ENCODE results near the gene KIF26B. TPM values are rescaled to one million over a fixed set of nuclear protein-coding genes. Genes with fewer than 3 reads are reported as not detected.

Gene KIF26B
- total RNA-seq, 2 donors from 2014 or later: 0.78 to 4.6 TPM

- H3K4me1 ChIP-seq: no peaks in the 10 kb centered on the region
- intact Hi-C loops (cut with DNase I): loop anchor here (10.0 kb wide), 1 partner anchor 234 kb away; the partner anchor contains the start of gene KIF26B
- DNase-seq: no peak
- H3K36me3 ChIP-seq (replicated peaks in 1 of 2; ENCODE audit: insufficient read depth in 1 of 2, low read depth in 2 of 2): no peaks in the 10 kb centered on the region
- no peak overlapping the region for H3K4me3 ChIP-seq
- 57 to 68% methylated on average over 3 of the region's 3 CpGs for WGBS, 2 donors
- no peaks in the 10 kb centered on the region for H3K9me3 ChIP-seq
- TF ChIP-seq CTCF (IDR thresholded peaks at IDR 0.05) (no peak), POLR2A (IDR thresholded peaks at IDR 0.05) (no peak)
- no peak for ATAC-seq
- H3K27me3 ChIP-seq: no peaks in the 10 kb centered on the region
- H3K27ac ChIP-seq: no peak overlapping the region
Observed at GRCh38 chr1:245388687-245389086, 233.9 kb downstream of the KIF26B start.

GRCh38 chr1:245389873-245390272, 235.1 kb downstream of the KIF26B start:
- H3K9me3 ChIP-seq: no peaks in the 10 kb centered on the region
- no peak for ATAC-seq
- intact Hi-C loops (cut with DNase I): loop anchor here (10.0 kb wide), 1 partner anchor 235 kb away; the partner anchor contains the start of gene KIF26B
- no peak for TF ChIP-seq POLR2A (IDR thresholded peaks at IDR 0.05)
- TF ChIP-seq CTCF (IDR thresholded peaks at IDR 0.05): no peak
- no peak overlapping the region for H3K4me3 ChIP-seq
- no peaks in the 10 kb centered on the region for H3K36me3 ChIP-seq (replicated peaks in 1 of 2; ENCODE audit: insufficient read depth in 1 of 2, low read depth in 2 of 2)
- no peaks in the 10 kb centered on the region for H3K4me1 ChIP-seq
- 84 to 94% methylated on average over 7 of the region's 7 CpGs for WGBS, 2 donors
- no peaks in the 10 kb centered on the region for H3K27me3 ChIP-seq
- no peak overlapping the region for H3K27ac ChIP-seq
- DNase-seq: no peak

- DNase-seq (no peak), ATAC-seq (no peak)
- Histone ChIP-seq H3K36me3 (replicated peaks in 1 of 2; ENCODE audit: insufficient read depth in 1 of 2, low read depth in 2 of 2) (no peaks in the 10 kb centered on the region), H3K4me3 (no peak overlapping the region), H3K27me3 (no peaks in the 10 kb centered on the region), H3K27ac (no peak overlapping the region), H3K9me3 (no peaks in the 10 kb centered on the region), H3K4me1 (no peaks in the 10 kb centered on the region)
- intact Hi-C loops (cut with DNase I): no loop called here
- no peak for TF ChIP-seq CTCF (IDR thresholded peaks at IDR 0.05)
- TF ChIP-seq POLR2A (IDR thresholded peaks at IDR 0.05): no peak
- 65 to 72% methylated on average over 1 of the region's 1 CpG for WGBS, 2 donors
Observed at GRCh38 chr1:245390975-245391374, 236.2 kb downstream of the KIF26B start.

GRCh38 chr1:245393694-245394093, 238.9 kb downstream of the KIF26B start:
- no peak for TF ChIP-seq CTCF (IDR thresholded peaks at IDR 0.05)
- H3K4me1 ChIP-seq: no peaks in the 10 kb centered on the region
- DNase-seq (no peak), ATAC-seq (no peak)
- intact Hi-C loops (cut with DNase I): no loop called here
- H3K9me3 ChIP-seq: no peaks in the 10 kb centered on the region
- no peaks in the 10 kb centered on the region for H3K36me3 ChIP-seq (replicated peaks in 1 of 2; ENCODE audit: insufficient read depth in 1 of 2, low read depth in 2 of 2)
- no peaks in the 10 kb centered on the region for H3K27me3 ChIP-seq
- WGBS, 2 donors: 65 to 72% methylated on average over 3 of the region's 3 CpGs
- no peak overlapping the region for H3K4me3 ChIP-seq
- no peak overlapping the region for H3K27ac ChIP-seq

- no peaks in the 10 kb centered on the region for H3K27me3 ChIP-seq
- H3K27ac ChIP-seq: no peak overlapping the region
- DNase-seq: no peak
- no peaks in the 10 kb centered on the region for H3K9me3 ChIP-seq
- TF ChIP-seq POLR2A (IDR thresholded peaks at IDR 0.05): no peak
- TF ChIP-seq CTCF (IDR thresholded peaks at IDR 0.05): no peak
- WGBS, 2 donors: 54 to 70% methylated on average over 4 of the region's 4 CpGs
- no peak for ATAC-seq
- no peaks in the 10 kb centered on the region for H3K36me3 ChIP-seq (replicated peaks in 1 of 2; ENCODE audit: insufficient read depth in 1 of 2, low read depth in 2 of 2)
- intact Hi-C loops (cut with DNase I): no loop called here
- H3K4me1 ChIP-seq: no peaks in the 10 kb centered on the region
- no peak overlapping the region for H3K4me3 ChIP-seq
Observed at GRCh38 chr1:245395680-245396079, 240.9 kb downstream of the KIF26B start.

Data from body of pancreas (tissue), 4 donors.